Motor neuron (in vitro differentiated cells): ENCODE data around the gene PDE4D. TPM values are rescaled to one million over a fixed set of nuclear protein-coding genes. Genes with fewer than 3 reads are reported as not detected.

Experiments used
- ATAC-seq, 8 experiments: fragments of 200-7000 bp; cut with Tn5 transposase; replicated peaks in 6 of 8; 2 replicates each; pipeline ENCODE4 v1.8.0; 2021; ENCODE audit warnings: mild to moderate bottlenecking in 8 of 8, moderate library complexity in 8 of 8
- H3K27ac ChIP-seq, 2 donors: fragments of 250-450 bp; sonication (Bioruptor Pico); 2 replicates each; pipeline ENCODE4 v1.9.0; 2021; ENCODE audit warnings: antibody characterized with exemption in 2 of 2, mild to moderate bottlenecking in 2 of 2, moderate library complexity in 1 of 2
- H3K4me1 ChIP-seq, 2 donors: fragments of 250-450 bp; sonication (Bioruptor Pico); replicated peaks in 1 of 2; 2 replicates each; pipeline ENCODE4 v1.6.1; 2021; ENCODE audit warnings: antibody characterized with exemption in 2 of 2, mild to moderate bottlenecking in 2 of 2, moderate library complexity in 1 of 2
- H3K4me3 ChIP-seq, 5 donors: fragments of 250-450 bp; sonication (Bioruptor Pico); 2 replicates each; pipeline ENCODE4 v1.9.0; 2021; ENCODE audit warnings: antibody characterized with exemption in 5 of 5, mild to moderate bottlenecking in 5 of 5, moderate library complexity in 4 of 5
- WGBS, 10 experiments: fragments of 450-650 bp; shearing (Covaris generic); methylation state at CpG; one replicate each; pipeline ENCODE4 v1.0.0; 2022; 5-methylcytosine and 5-hydroxymethylcytosine counted together
- in situ Hi-C, 9 experiments: fragments of 400-800 bp; cut with MboI; loops; one replicate each; pipeline ENCODE4 v1.15.0; 2021; ENCODE audit warnings: low sequenced_read_pairs in 9 of 9, low pct_unique_long_range_greater_than_20kb in 2 of 9; ENCODE audit not compliant: unreplicated experiment in 9 of 9
- total RNA-seq, 8 experiments: library from RNA; unstranded; fragments of 300-600 nt; gene quantifications; 2 replicates each; pipeline versions ENCODE4 v1.2.3 to v1.2.4, GENCODE V29; 2022

PDE4D gene
- total RNA-seq, 8 experiments from 2014 or later, result 10.1 to 57.2 (median 23.7) TPM

- H3K27ac ChIP-seq, result no peak overlapping the region
- peaks cover 6 to 20% of the 10 kb centered on the region in 2 donors for H3K4me1 ChIP-seq
- no peak for ATAC-seq
- no peak overlapping the region for H3K4me3 ChIP-seq
- in situ Hi-C loops, result no loop called here
- WGBS, 10 experiments, result 0 to 100% (median 100%) methylated on average over 1 of the region's 1 CpG; no CpG with 5 or more reads in 4 of the 10 experiments
These were observed 632.6 kb downstream of the PDE4D start for GRCh38 chr5:59260973-59261372.

- 67 to 100% (median 89%) methylated on average over 2 to 3 of the region's 3 CpGs for WGBS, 10 experiments
- Histone ChIP-seq H3K27ac (no peak overlapping the region), H3K4me3 (no peak overlapping the region), H3K4me1 (peaks cover 6 to 20% of the 10 kb centered on the region in 2 donors)
- no peak for ATAC-seq
- in situ Hi-C loops, result no loop called here
These were observed 633.3 kb downstream of the PDE4D start for GRCh38 chr5:59260200-59260599.

DNA sequence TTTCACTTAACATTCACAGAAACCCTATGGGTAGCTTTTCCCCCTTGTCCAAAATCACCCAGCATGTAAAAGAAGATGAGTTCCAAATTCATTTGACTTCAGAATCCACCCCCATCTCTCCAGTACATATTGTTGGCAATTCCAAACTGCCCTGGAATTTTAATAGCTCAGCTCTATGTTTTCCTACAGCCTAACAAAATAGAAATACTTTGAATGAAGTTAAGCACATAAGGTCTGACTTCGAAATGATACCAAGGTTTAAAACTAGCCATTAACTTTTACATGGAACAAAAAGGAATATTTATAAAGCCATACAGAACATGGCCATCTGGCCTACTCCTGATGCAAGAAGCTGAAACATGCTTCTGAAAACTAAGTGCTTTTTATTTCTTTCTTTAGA lies 634.3 kb downstream of the PDE4D start:
- H3K4me1 ChIP-seq, result peaks cover 6 to 19% of the 10 kb centered on the region in 2 donors
- peak overlapping the region in 1 of 2 donors; percentile 49 for H3K27ac ChIP-seq
- H3K4me3 ChIP-seq, result no peak overlapping the region
- WGBS, 10 experiments, result 20 to 100% (median 67%) methylated on average over 1 of the region's 1 CpG; no CpG with 5 or more reads in 1 of the 10 experiments
- in situ Hi-C loops, result no loop called here
- no peak for ATAC-seq

- in situ Hi-C loops, result no loop called here
- 40 to 100% (median 79%) methylated on average over 1 to 4 of the region's 4 CpGs for WGBS, 10 experiments
- H3K27ac ChIP-seq, result no peak overlapping the region
- peaks cover 6 to 17% of the 10 kb centered on the region in 2 donors for H3K4me1 ChIP-seq
- no peak overlapping the region for H3K4me3 ChIP-seq
- no peak for ATAC-seq
These were observed 635.8 kb downstream of the PDE4D start for GRCh38 chr5:59257488-59258400.

DNA sequence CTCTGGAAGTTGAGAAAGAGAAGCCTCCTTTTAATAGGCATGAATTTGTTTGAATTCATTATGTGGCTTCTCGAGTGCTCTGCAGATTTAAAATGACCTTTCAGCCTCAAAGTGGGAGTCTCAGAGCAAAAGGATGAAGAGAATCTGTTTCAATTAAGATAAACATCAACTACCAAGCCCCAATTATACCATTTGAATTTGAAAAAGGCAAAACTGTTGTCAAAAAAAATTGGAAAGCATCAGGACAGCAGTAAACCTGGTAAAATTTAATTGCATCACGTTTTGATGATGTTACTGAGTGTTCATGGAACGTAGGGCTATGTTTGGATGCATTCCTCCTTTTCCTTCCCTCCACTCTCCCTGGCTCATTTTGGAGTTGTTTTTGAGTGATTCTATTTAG lies 637.2 kb downstream of the PDE4D start:
- Histone ChIP-seq H3K4me1 (peaks cover 6 to 17% of the 10 kb centered on the region in 2 donors), H3K4me3 (no peak overlapping the region), H3K27ac (no peak overlapping the region)
- in situ Hi-C loops, result no loop called here
- ATAC-seq, result no peak
- 20 to 80% (median 33%) methylated on average over 1 to 3 of the region's 3 CpGs; no CpG with 5 or more reads in 1 of the 10 experiments for WGBS, 10 experiments

- no peak for ATAC-seq
- WGBS, 10 experiments, result 43 to 100% (median 92%) methylated on average over 2 of the region's 2 CpGs; no CpG with 5 or more reads in 1 of the 10 experiments
- H3K4me1 ChIP-seq, result peaks cover 4 to 5% of the 10 kb centered on the region in 2 donors
- no peak overlapping the region for H3K4me3 ChIP-seq
- no peak overlapping the region for H3K27ac ChIP-seq
- in situ Hi-C loops, result no loop called here
These were observed 639.4 kb downstream of the PDE4D start for GRCh38 chr5:59254055-59254687.

- ATAC-seq, result no peak
- in situ Hi-C loops, result no loop called here
- H3K27ac ChIP-seq, result no peak overlapping the region
- peaks cover 0 to 3% of the 10 kb centered on the region in 2 donors for H3K4me1 ChIP-seq
- WGBS, 10 experiments, result 0 to 57% (median 18%) methylated on average over 1 of the region's 1 CpG; no CpG with 5 or more reads in 4 of the 10 experiments
- no peak overlapping the region for H3K4me3 ChIP-seq
These were observed 639.9 kb downstream of the PDE4D start for GRCh38 chr5:59253625-59254024.

- no peak overlapping the region for H3K4me3 ChIP-seq
- H3K4me1 ChIP-seq, result peaks cover 2 to 3% of the 10 kb centered on the region in 2 donors
- in situ Hi-C loops, result no loop called here
- no peak for ATAC-seq
- WGBS, 10 experiments, result 20 to 100% (median 79%) methylated on average over 1 to 3 of the region's 3 CpGs; no CpG with 5 or more reads in 1 of the 10 experiments
- H3K27ac ChIP-seq, result no peak overlapping the region
These were observed 641.9 kb downstream of the PDE4D start for GRCh38 chr5:59251627-59252026.

DNA sequence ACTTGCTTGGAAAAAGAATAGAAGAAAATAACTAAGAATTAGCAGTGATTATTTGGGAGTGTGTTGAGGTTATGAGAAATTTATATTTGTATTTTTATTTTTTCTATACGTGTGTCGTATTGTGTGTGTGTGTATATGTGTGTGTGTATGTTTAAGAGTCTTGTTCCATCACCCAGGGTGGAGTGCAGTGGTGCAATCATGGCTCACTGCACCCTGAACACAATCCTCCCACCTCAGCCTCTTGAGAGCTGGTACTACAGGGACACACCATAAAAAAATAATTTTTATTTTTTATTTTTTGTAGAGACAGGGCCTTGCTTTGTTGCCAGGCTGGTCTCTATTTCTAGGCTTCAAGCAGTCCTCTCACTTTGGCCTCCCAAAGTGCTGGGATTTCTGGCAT lies 643.8 kb downstream of the PDE4D start:
- Histone ChIP-seq H3K4me3 (no peak overlapping the region), H3K27ac (no peak overlapping the region), H3K4me1 (peaks cover 0 to 8% of the 10 kb centered on the region in 2 donors)
- no peak for ATAC-seq
- in situ Hi-C loops, result no loop called here
- WGBS, 10 experiments, result 40 to 100% (median 75%) methylated on average over 1 to 2 of the region's 2 CpGs; no CpG with 5 or more reads in 3 of the 10 experiments

DNA sequence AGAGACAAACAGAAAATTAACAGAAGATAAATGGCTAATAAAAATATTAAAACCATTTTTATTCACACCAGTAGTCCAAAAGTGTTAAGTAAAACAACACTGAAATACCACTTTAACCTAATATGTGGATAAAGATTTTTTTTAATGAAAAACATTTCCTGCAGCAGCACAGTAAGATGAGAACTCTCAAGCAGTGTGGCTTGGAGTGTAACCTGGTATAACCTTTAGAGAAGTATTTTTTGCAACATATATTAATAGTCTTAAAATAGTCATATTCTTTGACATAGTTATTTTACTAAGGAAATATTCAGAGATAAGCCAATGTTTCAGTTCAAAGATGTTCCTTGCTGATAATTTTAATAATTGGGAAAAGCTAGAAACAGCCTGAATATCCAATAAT lies 644.4 kb downstream of the PDE4D start:
- ATAC-seq, result no peak
- in situ Hi-C loops, result no loop called here
- no peak overlapping the region for H3K4me3 ChIP-seq
- H3K27ac ChIP-seq, result no peak overlapping the region
- H3K4me1 ChIP-seq, result peaks cover 0 to 8% of the 10 kb centered on the region in 2 donors

GRCh38 chr5:59246882-59247281 lies 646.6 kb downstream of the PDE4D start:
- Histone ChIP-seq H3K4me3 (no peak overlapping the region), H3K4me1 (peaks cover 0 to 8% of the 10 kb centered on the region in 2 donors), H3K27ac (no peak overlapping the region)
- peak in 1 of 8 experiments; percentile 60 for ATAC-seq
- in situ Hi-C loops, result no loop called here

GRCh38 chr5:59246145-59246869 lies 647.2 kb downstream of the PDE4D start:
- no peak overlapping the region for H3K27ac ChIP-seq
- H3K4me3 ChIP-seq, result no peak overlapping the region
- peaks cover 0 to 8% of the 10 kb centered on the region in 2 donors for H3K4me1 ChIP-seq
- ATAC-seq, result peak in 3 of 8 experiments; percentile 36 to 79 (median 36)
- 33 to 100% (median 63%) methylated on average over 1 to 3 of the region's 3 CpGs; no CpG with 5 or more reads in 1 of the 10 experiments for WGBS, 10 experiments
- in situ Hi-C loops, result no loop called here

- Histone ChIP-seq H3K27ac (no peak overlapping the region), H3K4me3 (no peak overlapping the region), H3K4me1 (peaks cover 0 to 8% of the 10 kb centered on the region in 2 donors)
- in situ Hi-C loops, result no loop called here
- ATAC-seq, result no peak
- WGBS, 10 experiments, result 7 to 100% (median 54%) methylated on average over 1 to 3 of the region's 3 CpGs; no CpG with 5 or more reads in 1 of the 10 experiments
These were observed 648.3 kb downstream of the PDE4D start for GRCh38 chr5:59245198-59245597.
